Upper lobe of right lung (tissue), 1 donor: ENCODE measurements around the gene CAMTA1. TPM values are rescaled to one million over a fixed set of nuclear protein-coding genes. Genes with fewer than 3 reads are reported as not detected.

Source experiments
- ATAC-seq: fragments of 200-7000 bp; cut with Tn5 transposase; one replicate; pipeline ENCODE4 v1.9.1; 2020; ENCODE audit warnings: mild to moderate bottlenecking, moderate library complexity
- DNase-seq: peaks from one replicate; pipeline ENCODE4 v3.0.0-alpha.2; 2020
- H3K27ac ChIP-seq: fragments of 200-600 bp; one replicate; pipeline ENCODE4 v1.8.0; 2022
- H3K27me3 ChIP-seq: fragments of 200-600 bp; one replicate; pipeline ENCODE4 v1.8.0; 2022; ENCODE audit warnings: mild to moderate bottlenecking
- H3K36me3 ChIP-seq: fragments of 200-600 bp; one replicate; pipeline ENCODE4 v1.8.0; 2022
- H3K4me1 ChIP-seq: fragments of 200-600 bp; one replicate; pipeline ENCODE4 v1.8.0; 2022
- H3K4me3 ChIP-seq: fragments of 200-600 bp; one replicate; pipeline ENCODE4 v1.8.0; 2022; ENCODE audit warnings: mild to moderate bottlenecking
- H3K9me3 ChIP-seq: fragments of 200-600 bp; one replicate; pipeline ENCODE4 v1.8.0; 2022
- CTCF ChIP-seq: fragments of 200-600 bp; IDR thresholded peaks from one replicate; pipeline ENCODE4 v1.8.0; 2022; ENCODE audit warnings: antibody characterized with exemption
- intact Hi-C: fragments of 100-400 bp; cut with DNase I; formaldehyde crosslinking; loops from one replicate; pipeline ENCODE4 v1.11.0; 2022
- total RNA-seq: library from RNA; stranded (reverse); fragmentation: NEBNext Ultra II Directional; extraction: Animal tissue kit (Norgen Biotek cat#: 25700); gene quantifications from one replicate; pipeline ENCODE4 v1.2.1, GENCODE V29; 2021
- donor health status: DM: no; HTN: yes; CAD: no; lungs with severe emphysema.

CAMTA1 gene
- total RNA-seq, 1 donor from 2014 or later, result 63.4 TPM

- DNase-seq (no peak), ATAC-seq (no peak)
- TF ChIP-seq CTCF, result no peak
- Histone ChIP-seq H3K4me3 (no peak overlapping the region), H3K36me3 (no peaks in the 10 kb centered on the region), H3K9me3 (no peaks in the 10 kb centered on the region), H3K27me3 (peaks cover 41% of the 10 kb centered on the region), H3K4me1 (no peaks in the 10 kb centered on the region), H3K27ac (no peak overlapping the region)
- intact Hi-C loops, result no loop called here
Observed at GRCh38 chr1:7095343-7095964, 310.2 kb downstream of the CAMTA1 start.

- intact Hi-C loops, result no loop called here
- DNase-seq, result no peak
- no peak for ATAC-seq
- H3K36me3 ChIP-seq, result no peaks in the 10 kb centered on the region
- no peak overlapping the region for H3K4me3 ChIP-seq
- TF ChIP-seq CTCF, result no peak
- peaks cover 41% of the 10 kb centered on the region for H3K27me3 ChIP-seq
- H3K4me1 ChIP-seq, result no peaks in the 10 kb centered on the region
- H3K27ac ChIP-seq, result no peak overlapping the region
- no peaks in the 10 kb centered on the region for H3K9me3 ChIP-seq
Observed at GRCh38 chr1:7097938-7098592, 312.8 kb downstream of the CAMTA1 start.

- Histone ChIP-seq H3K9me3 (no peaks in the 10 kb centered on the region), H3K4me1 (no peaks in the 10 kb centered on the region), H3K36me3 (no peaks in the 10 kb centered on the region), H3K4me3 (no peak overlapping the region), H3K27me3 (peaks cover 41% of the 10 kb centered on the region), H3K27ac (no peak overlapping the region)
- no peak for TF ChIP-seq CTCF
- no peak for DNase-seq
- intact Hi-C loops, result no loop called here
- ATAC-seq, result no peak
Observed at GRCh38 chr1:7098641-7099040, 313.4 kb downstream of the CAMTA1 start.

GRCh38 chr1:7100479-7100878 lies 315.2 kb downstream of the CAMTA1 start:
- intact Hi-C loops, result no loop called here
- H3K4me3 ChIP-seq, result no peak overlapping the region
- H3K27me3 ChIP-seq, result peaks cover 33% of the 10 kb centered on the region
- H3K27ac ChIP-seq, result no peak overlapping the region
- TF ChIP-seq CTCF, result no peak
- no peaks in the 10 kb centered on the region for H3K9me3 ChIP-seq
- no peaks in the 10 kb centered on the region for H3K36me3 ChIP-seq
- no peaks in the 10 kb centered on the region for H3K4me1 ChIP-seq
- DNase-seq (no peak), ATAC-seq (no peak)

GRCh38 chr1:7101187-7101586 lies 315.9 kb downstream of the CAMTA1 start:
- Histone ChIP-seq H3K4me1 (no peaks in the 10 kb centered on the region), H3K9me3 (no peaks in the 10 kb centered on the region), H3K36me3 (no peaks in the 10 kb centered on the region), H3K4me3 (no peak overlapping the region), H3K27me3 (peaks cover 27% of the 10 kb centered on the region), H3K27ac (no peak overlapping the region)
- no peak for TF ChIP-seq CTCF
- intact Hi-C loops, result no loop called here
- ATAC-seq, result no peak
- no peak for DNase-seq
